ENCODE measurements around the gene TRIM33.
A peak's percentile ranks its signal among the peaks of the same experiment; 100 is the strongest.

DNA sequence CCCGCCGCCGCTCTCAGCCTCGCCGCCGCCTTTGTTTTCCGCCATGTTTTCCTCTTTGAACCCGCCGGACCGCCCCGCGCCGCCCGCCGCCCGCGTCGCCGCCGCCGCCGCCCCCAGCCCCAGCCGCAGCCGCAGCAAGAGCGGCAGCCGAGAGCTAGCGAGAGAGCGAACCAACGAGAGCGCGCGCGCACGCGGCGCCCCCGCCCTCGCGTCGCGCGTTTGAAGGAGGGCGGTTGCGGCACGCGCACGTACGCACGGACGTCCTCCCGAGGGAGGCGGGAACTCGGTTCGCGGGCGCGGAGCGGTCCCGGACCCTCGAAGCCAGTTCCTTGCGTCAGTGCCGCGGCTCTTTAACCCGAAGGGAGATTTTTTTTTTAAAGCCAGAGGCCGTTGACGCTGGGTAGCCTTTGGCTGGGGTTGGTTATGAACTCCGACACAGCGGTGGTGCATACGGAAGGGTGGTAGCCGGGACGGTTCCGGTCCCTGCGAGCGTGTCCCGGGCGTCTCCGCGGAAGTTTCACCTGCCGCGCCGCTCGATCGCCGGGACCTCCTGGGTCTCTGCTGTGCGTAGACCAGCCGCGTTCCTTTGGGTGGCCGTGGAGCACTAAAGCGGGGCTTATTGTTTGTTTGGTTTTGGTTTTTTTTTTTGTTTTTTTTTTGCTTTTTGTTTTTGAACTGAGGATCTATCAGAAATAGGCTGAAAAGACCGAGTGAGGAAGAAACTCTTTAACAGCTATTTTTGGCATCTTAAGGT lies at the start of gene TRIM33:
- TF ChIP-seq, protein P1, sequence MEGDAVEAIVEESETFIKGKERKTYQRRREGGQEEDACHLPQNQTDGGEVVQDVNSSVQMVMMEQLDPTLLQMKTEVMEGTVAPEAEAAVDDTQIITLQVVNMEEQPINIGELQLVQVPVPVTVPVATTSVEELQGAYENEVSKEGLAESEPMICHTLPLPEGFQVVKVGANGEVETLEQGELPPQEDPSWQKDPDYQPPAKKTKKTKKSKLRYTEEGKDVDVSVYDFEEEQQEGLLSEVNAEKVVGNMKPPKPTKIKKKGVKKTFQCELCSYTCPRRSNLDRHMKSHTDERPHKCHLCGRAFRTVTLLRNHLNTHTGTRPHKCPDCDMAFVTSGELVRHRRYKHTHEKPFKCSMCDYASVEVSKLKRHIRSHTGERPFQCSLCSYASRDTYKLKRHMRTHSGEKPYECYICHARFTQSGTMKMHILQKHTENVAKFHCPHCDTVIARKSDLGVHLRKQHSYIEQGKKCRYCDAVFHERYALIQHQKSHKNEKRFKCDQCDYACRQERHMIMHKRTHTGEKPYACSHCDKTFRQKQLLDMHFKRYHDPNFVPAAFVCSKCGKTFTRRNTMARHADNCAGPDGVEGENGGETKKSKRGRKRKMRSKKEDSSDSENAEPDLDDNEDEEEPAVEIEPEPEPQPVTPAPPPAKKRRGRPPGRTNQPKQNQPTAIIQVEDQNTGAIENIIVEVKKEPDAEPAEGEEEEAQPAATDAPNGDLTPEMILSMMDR (IDR thresholded peaks at IDR 0.05; ENCODE audit: extremely low read depth in 1 of 2, insufficient read depth in 1 of 2, low read depth in 1 of 2, low read length in 2 of 2) = no peak
- no peak for TF ChIP-seq MYC (IDR thresholded peaks at IDR 0.05; ENCODE audit: low read depth, low read length)
- TF ChIP-seq POLR2A (IDR thresholded peaks at IDR 0.05; ENCODE audit: low read depth, low read length) = peak; percentile 90
- TF ChIP-seq EZH2 (IDR thresholded peaks at IDR 0.05; ENCODE audit: borderline replicate concordance, low read depth, low read length, severe bottlenecking) = no peak
- no peak for TF ChIP-seq FOS (IDR thresholded peaks at IDR 0.05; ENCODE audit: borderline replicate concordance, insufficient read depth, low read length)
- TF ChIP-seq JUN (IDR thresholded peaks at IDR 0.05; ENCODE audit: borderline replicate concordance, insufficient read depth, insufficient read length, low read depth) = no peak

Measured in endothelial cell of umbilical vein (primary cell).